Myometrial cell (primary cell): Measurements from ENCODE around the gene NANOS3. TPM values are rescaled to one million over a fixed set of nuclear protein-coding genes. Genes with fewer than 3 reads are reported as not detected.

Experiments used
- total RNA-seq: library from RNA; depleted of rRNA; stranded (reverse); fragments of >200 nt; gene quantifications from 2 replicates; pipeline ENCODE4 v1.2.3, GENCODE V29; 2015

Gene NANOS3
- total RNA-seq: not detected in 2 replicates

GRCh38 chr19:13876834-13877233 is at the start of gene NANOS3:
TSS of gene NANOS3 (plus strand) at chr19:13877134. CDS start at chr19:13877249, 115 bp downstream.

GRCh38 chr19:13905634-13906520 is 28.9 kb downstream of the NANOS3 start, which contains the start of the genes BRME1 and CC2D1A:
TSS of gene BRME1 (minus strand) at chr19:13906117. CDS start at chr19:13904892, 1,225 bp downstream.
TSS of gene CC2D1A (plus strand) at chr19:13906201. CDS start at chr19:13906442, 241 bp downstream.

Other genes with a start within 250 kb of the NANOS3 start
- 37.5 and 41.3 TPM in 2 replicates for gene MRI1, start 112.6 kb upstream of the NANOS3 start, total RNA-seq
- gene C19orf53, start 102.7 kb upstream of the NANOS3 start, total RNA-seq: 184 and 219 TPM in 2 replicates
- gene ZSWIM4, start 81.7 kb upstream of the NANOS3 start, total RNA-seq: 2.9 and 3.5 TPM in 2 replicates
- under 0.01 TPM in 1 of 2 replicates, not detected in the other for gene BRME1, start 29.0 kb downstream of the NANOS3 start, total RNA-seq
- gene CC2D1A, start 29.1 kb downstream of the NANOS3 start, total RNA-seq: 24.1 and 37.2 TPM in 2 replicates
- 0.29 and 8.9 TPM in 2 replicates for gene PODNL1, start 61.3 kb downstream of the NANOS3 start, total RNA-seq
- 20.7 and 34.3 TPM in 2 replicates for gene DCAF15, start 75.4 kb downstream of the NANOS3 start, total RNA-seq
- gene RFX1, start 129.2 kb downstream of the NANOS3 start, total RNA-seq: 3.7 and 6.7 TPM in 2 replicates
- gene RLN3, start 151.0 kb downstream of the NANOS3 start, total RNA-seq: not detected in 2 replicates
- gene IL27RA, start 154.6 kb downstream of the NANOS3 start, total RNA-seq: 14.4 and 15.3 TPM in 2 replicates
- not detected in 2 replicates for gene PALM3, start 184.9 kb downstream of the NANOS3 start, total RNA-seq
- 0.29 and 0.35 TPM in 2 replicates for gene MISP3, start 195.7 kb downstream of the NANOS3 start, total RNA-seq
- not detected in 2 replicates for gene C19orf67, start 208.6 kb downstream of the NANOS3 start, total RNA-seq
- 25.9 and 70.1 TPM in 2 replicates for gene SAMD1, start 213.6 kb downstream of the NANOS3 start, total RNA-seq
- 89.7 and 93.2 TPM in 2 replicates for gene PRKACA, start 240.6 kb downstream of the NANOS3 start, total RNA-seq